Left lung (tissue), 10 donors: ENCODE measurements around the gene MPP3. TPM values are rescaled to one million over a fixed set of nuclear protein-coding genes. Genes with fewer than 3 reads are reported as not detected.
A peak's percentile ranks its signal among the peaks of the same experiment; 100 is the strongest.

Experiments used
- ATAC-seq: fragments of 200-7000 bp; cut with Tn5 transposase; one replicate; pipeline ENCODE4 v1.9.1; 2020; ENCODE audit warnings: moderate library complexity
- DNase-seq, 4 donors: peaks; one replicate each; pipeline ENCODE4 v3.0.0-alpha.2; 2013 to 2020
- H3K27ac ChIP-seq, 2 donors: fragments of 200-600 bp; sonication (generic) in 1 of 2; one replicate each; pipeline versions ENCODE4 v1.5.0 to v1.8.0; 2020 to 2021
- H3K27me3 ChIP-seq, 2 donors: fragments of 200-600 bp; sonication (generic) in 1 of 2; one replicate each; pipeline versions ENCODE4 v1.5.0 to v1.8.0; 2020 to 2021
- H3K36me3 ChIP-seq, 2 donors: fragments of 200-600 bp; sonication (generic) in 1 of 2; one replicate each; pipeline versions ENCODE4 v1.5.0 to v1.8.0; 2020 to 2021
- H3K4me1 ChIP-seq, 2 donors: fragments of 200-600 bp; one replicate each; pipeline ENCODE4 v1.8.0; 2021
- H3K4me3 ChIP-seq, 2 donors: fragments of 200-600 bp; sonication (generic) in 1 of 2; one replicate each; pipeline versions ENCODE4 v1.5.0 to v1.8.0; 2020 to 2021; ENCODE audit warnings: mild to moderate bottlenecking in 1 of 2
- H3K9me3 ChIP-seq, 2 donors: fragments of 200-600 bp; sonication (generic) in 1 of 2; one replicate each; pipeline versions ENCODE4 v1.5.0 to v1.8.0; 2020 to 2021
- CTCF ChIP-seq, 2 donors: fragments of 200-600 bp; sonication (generic) in 1 of 2; IDR thresholded peaks; one replicate each; pipeline versions ENCODE4 v1.5.0 to v1.8.0; 2021; ENCODE audit warnings: antibody characterized with exemption in 2 of 2
- intact Hi-C, 2 donors: fragments of 100-400 bp; cut with DNase I; formaldehyde crosslinking; loops; one replicate each; pipeline versions ENCODE4 v1.11.2 to v1.14.2; 2022
- polyA plus RNA-seq, 6 donors: library from polyadenylated mRNA; unstranded; fragments of 120-200 nt; gene quantifications; one replicate each; pipeline ENCODE4 v1.2.1, GENCODE V29; 2013; ENCODE audit not compliant: insufficient read length in 6 of 6
- total RNA-seq, 2 donors: library from RNA; stranded (reverse); fragmentation: NEBNext Ultra II Directional; extraction: Animal tissue kit (Norgen Biotek cat#: 25700); gene quantifications; one replicate each; pipeline ENCODE4 v1.2.1, GENCODE V29; 2021
- donor health status: DM: no; HTN: yes; CAD: no.
- donor health status: DM: no; HTN: no; CAD: no.

MPP3 gene
- total and polyA plus RNA-seq, 8 donors = 8.0 to 17.9 (median 13.0) TPM

GRCh38 chr17:43820759-43821158, 12.2 kb downstream of the MPP3 start:
- ATAC-seq (no peak), DNase-seq (no peak)
- intact Hi-C loops = no loop called here
- Histone ChIP-seq H3K27me3 (no peaks in the 10 kb centered on the region), H3K36me3 (peaks cover 0 to 40% of the 10 kb centered on the region in 2 donors), H3K9me3 (no peaks in the 10 kb centered on the region), H3K4me1 (peaks cover 0 to 12% of the 10 kb centered on the region in 2 donors), H3K4me3 (no peak overlapping the region), H3K27ac (no peak overlapping the region)
- no peak for TF ChIP-seq CTCF (IDR thresholded peaks at IDR 0.05)

GRCh38 chr17:43818966-43819365, 14.0 kb downstream of the MPP3 start:
- no peaks in the 10 kb centered on the region for H3K9me3 ChIP-seq
- no peak overlapping the region for H3K4me3 ChIP-seq
- H3K4me1 ChIP-seq = peaks cover 5 to 16% of the 10 kb centered on the region in 2 donors
- intact Hi-C loops = no loop called here
- DNase-seq (no peak), ATAC-seq (no peak)
- no peak for TF ChIP-seq CTCF (IDR thresholded peaks at IDR 0.05)
- peaks cover 0 to 36% of the 10 kb centered on the region in 2 donors for H3K36me3 ChIP-seq
- H3K27me3 ChIP-seq = no peaks in the 10 kb centered on the region
- H3K27ac ChIP-seq = no peak overlapping the region

- Histone ChIP-seq H3K27me3 (no peaks in the 10 kb centered on the region), H3K4me1 (peaks cover 5 to 10% of the 10 kb centered on the region in 2 donors), H3K9me3 (no peaks in the 10 kb centered on the region), H3K36me3 (peaks cover 0 to 48% of the 10 kb centered on the region in 2 donors), H3K4me3 (no peak overlapping the region), H3K27ac (no peak overlapping the region)
- no peak for ATAC-seq
- intact Hi-C loops = no loop called here
- no peak for TF ChIP-seq CTCF (IDR thresholded peaks at IDR 0.05)
- DNase-seq = no peak
Measured at GRCh38 chr17:43817826-43818225, 15.1 kb downstream of the MPP3 start.

- no peak for DNase-seq
- Histone ChIP-seq H3K9me3 (no peaks in the 10 kb centered on the region), H3K4me1 (peaks cover 5 to 8% of the 10 kb centered on the region in 2 donors), H3K27ac (no peak overlapping the region), H3K36me3 (peaks cover 0 to 56% of the 10 kb centered on the region in 2 donors), H3K4me3 (no peak overlapping the region), H3K27me3 (no peaks in the 10 kb centered on the region)
- ATAC-seq = no peak
- TF ChIP-seq CTCF (IDR thresholded peaks at IDR 0.05) = no peak
- intact Hi-C loops = no loop called here
Measured at GRCh38 chr17:43816336-43817320, 16.3 kb downstream of the MPP3 start.

- no peak for TF ChIP-seq CTCF (IDR thresholded peaks at IDR 0.05)
- DNase-seq = no peak
- intact Hi-C loops = no loop called here
- Histone ChIP-seq H3K4me3 (no peak overlapping the region), H3K36me3 (peaks cover 0 to 66% of the 10 kb centered on the region in 2 donors), H3K4me1 (peaks cover 5 to 8% of the 10 kb centered on the region in 2 donors), H3K27me3 (no peaks in the 10 kb centered on the region), H3K9me3 (no peaks in the 10 kb centered on the region), H3K27ac (no peak overlapping the region)
- peak; percentile 64 for ATAC-seq
Measured at GRCh38 chr17:43814714-43815113, 18.2 kb downstream of the MPP3 start.
